K562 (cell line): ENCODE results near the gene IMPA2. TPM values are rescaled to one million over a fixed set of nuclear protein-coding genes. Genes with fewer than 3 reads are reported as not detected.
A peak's percentile ranks its signal among the peaks of the same experiment; 100 is the strongest.

ENCODE experiments used
- BACH1 ChIP-seq: fragments of 200-800 bp; sonication (Bioruptor generic); IDR thresholded peaks from 2 replicates; pipeline ENCODE4 v1.6.1; 2016; ENCODE audit warnings: missing genetic modification characterization, missing compliant biosample characterization
- BCOR ChIP-seq: fragments of 450-650 bp; IDR thresholded peaks from 2 replicates; pipeline ENCODE4 v1.6.1; 2016
- BRCA1 ChIP-seq, 2 experiments: fragments of 450-650 bp in 1 of 2; sonication (generic) in 1 of 2; formaldehyde crosslinking in 1 of 2; IDR thresholded peaks; 2 replicates each; pipeline versions ENCODE4 v1.5.0 to v1.6.1; 2017 to 2020; ENCODE audit warnings: mild to moderate bottlenecking in 1 of 2, missing genetic modification reagents in 1 of 2
- DACH1 ChIP-seq: fragments of 450-650 bp; IDR thresholded peaks from 2 replicates; pipeline ENCODE4 v1.6.1; 2018; ENCODE audit not compliant: partially characterized antibody
- E2F1 ChIP-seq: sonication (generic); formaldehyde crosslinking; IDR thresholded peaks from 2 replicates; pipeline ENCODE4 v1.8.1; 2023; ENCODE audit warnings: mild to moderate bottlenecking, missing genetic modification reagents, moderate library complexity
- ESRRA ChIP-seq: fragments of 450-650 bp; IDR thresholded peaks from 2 replicates; pipeline ENCODE4 v1.6.1; 2014; ENCODE audit warnings: low read depth, mild to moderate bottlenecking, moderate library complexity, borderline replicate concordance
- FOXJ2 ChIP-seq: fragments of 200-800 bp; sonication (Bioruptor generic); IDR thresholded peaks from 2 replicates; pipeline ENCODE4 v1.6.1; 2016; ENCODE audit warnings: missing genetic modification characterization, missing compliant biosample characterization
- GTF2F1 ChIP-seq: IDR thresholded peaks from 2 replicates; pipeline ENCODE4 v1.6.1; 2011; ENCODE audit warnings: low read depth, low read length, improper control_type of control experiment
- HDGF ChIP-seq: fragments of 450-650 bp; IDR thresholded peaks from 2 replicates; pipeline ENCODE4 v1.6.1; 2016
- HMGN3 ChIP-seq: IDR thresholded peaks from 2 replicates; pipeline ENCODE4 v1.6.1; 2011; ENCODE audit warnings: borderline replicate concordance, low read depth, mild to moderate bottlenecking, mixed read lengths, low read length; ENCODE audit not compliant: insufficient read length; ENCODE audit errors: extremely low read depth
- MBD2 ChIP-seq: sonication (generic); IDR thresholded peaks from 2 replicates; pipeline ENCODE4 v1.6.1; 2016; ENCODE audit warnings: low read depth, borderline replicate concordance
- MEF2D ChIP-seq: conservative IDR thresholded peaks from 2 replicates; pipeline ENCODE4 v1.6.1; 2016; ENCODE audit warnings: low read depth, missing genetic modification characterization, missing compliant biosample characterization
- NCOA4 ChIP-seq: fragments of 450-650 bp; IDR thresholded peaks from 2 replicates; pipeline ENCODE4 v1.6.1; 2018; ENCODE audit warnings: mild to moderate bottlenecking; ENCODE audit not compliant: partially characterized antibody
- NR2F6 ChIP-seq: fragments of 450-650 bp; formaldehyde crosslinking; IDR thresholded peaks from 2 replicates; pipeline ENCODE4 v1.4.0; 2020; ENCODE audit warnings: mild to moderate bottlenecking
- SNAPC5 ChIP-seq: fragments of 250-450 bp; sonication (Bioruptor Pico); IDR thresholded peaks from 2 replicates; pipeline ENCODE4 v1.8.0; 2021; ENCODE audit warnings: moderate library complexity, mild to moderate bottlenecking, inconsistent platforms
- TFAP4 ChIP-seq: sonication (generic); formaldehyde crosslinking; IDR thresholded peaks from 2 replicates; pipeline ENCODE4 v1.8.0; 2022; ENCODE audit warnings: missing genetic modification reagents, mild to moderate bottlenecking, moderate library complexity, borderline replicate concordance
- U2AF1 ChIP-seq: fragments of 200-400 bp; formaldehyde crosslinking; optimal IDR thresholded peaks from 2 replicates; pipeline ENCODE3; 2017; ENCODE audit warnings: mild to moderate bottlenecking, low read depth, low read length, moderate library complexity
- XRCC5 ChIP-seq: fragments of 200-400 bp; formaldehyde crosslinking; IDR thresholded peaks from 2 replicates; pipeline ENCODE4 v1.6.1; 2017; ENCODE audit warnings: low read depth, mild to moderate bottlenecking, low read length
- ZEB2 ChIP-seq: fragments of 450-650 bp; IDR thresholded peaks from 2 replicates; pipeline ENCODE4 v1.6.1; 2016
- ZNF12 ChIP-seq: sonication (generic); formaldehyde crosslinking; IDR thresholded peaks from 2 replicates; pipeline ENCODE4 v1.4.0; 2020; ENCODE audit warnings: mild to moderate bottlenecking, missing genetic modification reagents
- ZNF224 ChIP-seq: sonication (generic); formaldehyde crosslinking; IDR thresholded peaks from 2 replicates; pipeline ENCODE4 v1.8.0; 2022; ENCODE audit warnings: mild to moderate bottlenecking, missing genetic modification reagents
- ZNF592 ChIP-seq: fragments of 450-650 bp; IDR thresholded peaks from 2 replicates; pipeline ENCODE4 v1.6.1; 2017; ENCODE audit warnings: antibody characterized with exemption, mild to moderate bottlenecking
- polyA plus RNA-seq, 8 experiments: library from polyadenylated mRNA; depleted of rRNA in 4 of 8; stranded (reverse) in 5 of 8; unstranded in 3 of 8; fragments of >200 nt; fragmentation: Nextera tagmentation in 2 of 8; fragmentation: Illumina TruSeq in 1 of 8; extraction: Ambion mirVana in 2 of 8; extraction: Trizol in 1 of 8; gene quantifications; 2 replicates each; pipeline versions ENCODE4 v1.2.1 to v1.2.3, GENCODE V29; 2011 to 2014; ENCODE audit warnings: inconsistent platforms in 1 of 8, missing spikeins in 1 of 8
- total RNA-seq, 7 experiments: library from RNA; depleted of rRNA in 6 of 7; stranded (reverse); fragments of >200 nt in 6 of 7; fragmentation: Illumina TruSeq in 2 of 7; extraction: Trizol in 2 of 7; gene quantifications; 2 replicates each; pipeline versions ENCODE4 v1.2.1 to v1.2.3, GENCODE V29; 2011 to 2021; ENCODE audit warnings: low replicate concordance in 1 of 7

Gene IMPA2
- total and polyA plus RNA-seq, 9 of the 15 experiments (the other 6 are each of a cell fraction or from before 2014, with no cell fraction given), result 0.62 to 11.3 (median 5.7) TPM

- TF ChIP-seq ESRRA (peak; percentile 89; the same call in 1 of the 2 replicates), FOXJ2 (tag) (peak; percentile 55; the same call in 1 of the 2 replicates), BRCA1 (IDR thresholded peaks at IDR 0.05) (no peak), BRCA1 (CRISPR knock-in tag; IDR thresholded peaks at IDR 0.05) (no peak), U2AF1 (no peak), SNAPC5 (CRISPR knock-in tag) (no peak), ZNF224 (CRISPR knock-in tag) (no peak), MEF2D (tag) (no peak; the same call in 1 of the 2 replicates), E2F1 (no peak), NR2F6 (no peak), BCOR (peak; percentile 76), ZEB2 (0 out of 2 replicates have a peak, but pooled peaks have one; percentile 40), ZNF12 (0 out of 2 replicates have a peak, but pooled peaks have one; percentile 54), GTF2F1 (peak; percentile 68; the same call in 1 of the 2 replicates), BACH1 (tag) (peak; percentile 99), HMGN3 (peak; percentile 87), ZNF592 (peak; percentile 23; the same call in 1 of the 2 replicates), HDGF (0 out of 2 replicates have a peak, but pooled peaks have one; percentile 51), MBD2 (peak; percentile 67), NCOA4 (no peak), XRCC5 (peak; percentile 93), TFAP4 (CRISPR knock-in tag) (peak; percentile 82), DACH1 (peak; percentile 37)
Observed at GRCh38 chr18:11947214-11948191, 33.8 kb upstream of the IMPA2 start (continued).
